HEK293T (cell line): ENCODE measurements around the gene SCNN1B.

Experiments used
- CTCF ChIA-PET: fragments of 350-600 bp; formaldehyde crosslinking; extraction: SDS; loops from one replicate; lab custom pipeline; 2021; ENCODE audit warnings: antibody characterized with exemption, inconsistent platforms; lab: Yijun Ruan, JAX
- POLR2A ChIA-PET: fragments of 350-600 bp; formaldehyde crosslinking; extraction: SDS; loops from one replicate; lab custom pipeline; 2020; ENCODE audit warnings: antibody characterized with exemption, inconsistent platforms; lab: Yijun Ruan, JAX
- DNase-seq: peaks from one replicate; pipeline ENCODE4 v3.0.0; 2012; ENCODE audit warnings: mixed read lengths; ENCODE audit errors: extremely low spot score
- ARNT ChIP-seq: fragments of 450-650 bp; IDR thresholded peaks from 2 replicates; pipeline ENCODE4 v1.6.1; 2017; ENCODE audit warnings: mild to moderate bottlenecking
- BHLHE40 ChIP-seq: fragments of 450-650 bp; IDR thresholded peaks from 2 replicates; pipeline ENCODE4 v1.6.1; 2016; ENCODE audit warnings: mild to moderate bottlenecking, moderate library complexity, borderline replicate concordance
- CTBP1 ChIP-seq: fragments of 450-650 bp; IDR thresholded peaks from 2 replicates; pipeline ENCODE4 v1.6.1; 2016; ENCODE audit warnings: borderline replicate concordance
- ELF4 ChIP-seq: fragments of 450-650 bp; IDR thresholded peaks from 2 replicates; pipeline ENCODE4 v1.6.1; 2017; ENCODE audit warnings: antibody characterized with exemption
- FOXA1 ChIP-seq: fragments of 450-650 bp; IDR thresholded peaks from 2 replicates; pipeline ENCODE4 v1.6.1; 2016; ENCODE audit warnings: mild to moderate bottlenecking
- FOXK2 ChIP-seq: fragments of 450-650 bp; IDR thresholded peaks from 2 replicates; pipeline ENCODE4 v1.6.1; 2016; ENCODE audit warnings: mild to moderate bottlenecking
- FOXM1 ChIP-seq: fragments of 450-650 bp; IDR thresholded peaks from 2 replicates; pipeline ENCODE4 v1.6.1; 2017; ENCODE audit warnings: mild to moderate bottlenecking, borderline replicate concordance
- HDGF ChIP-seq: fragments of 450-650 bp; IDR thresholded peaks from 2 replicates; pipeline ENCODE4 v1.6.1; 2017; ENCODE audit warnings: antibody characterized with exemption, borderline replicate concordance
- L3MBTL2 ChIP-seq: fragments of 450-650 bp; conservative IDR thresholded peaks from 2 replicates; pipeline ENCODE4 v1.6.1; 2016; ENCODE audit warnings: mild to moderate bottlenecking
- LEF1 ChIP-seq: fragments of 450-650 bp; IDR thresholded peaks from 2 replicates; pipeline ENCODE4 v1.6.1; 2017; ENCODE audit warnings: mild to moderate bottlenecking, borderline replicate concordance
- NFRKB ChIP-seq: fragments of 450-650 bp; IDR thresholded peaks from 2 replicates; pipeline ENCODE4 v1.6.1; 2016; ENCODE audit warnings: mild to moderate bottlenecking, moderate library complexity
- SP1 ChIP-seq: fragments of 450-650 bp; IDR thresholded peaks from 2 replicates; pipeline ENCODE4 v1.6.1; 2017
- SUZ12 ChIP-seq: fragments of 450-650 bp; IDR thresholded peaks from 2 replicates; pipeline ENCODE4 v1.6.1; 2016; ENCODE audit warnings: mild to moderate bottlenecking
- TARDBP ChIP-seq: fragments of 450-650 bp; IDR thresholded peaks from 2 replicates; pipeline ENCODE4 v1.6.1; 2016
- ZNF384 ChIP-seq: fragments of 450-650 bp; IDR thresholded peaks from 2 replicates; pipeline ENCODE4 v1.6.1; 2016
- TF ChIP-seq, protein P1 (sequence below): fragments of 450-650 bp; IDR thresholded peaks from 2 replicates; pipeline ENCODE4 v1.6.1; 2016

SCNN1B gene

DNA sequence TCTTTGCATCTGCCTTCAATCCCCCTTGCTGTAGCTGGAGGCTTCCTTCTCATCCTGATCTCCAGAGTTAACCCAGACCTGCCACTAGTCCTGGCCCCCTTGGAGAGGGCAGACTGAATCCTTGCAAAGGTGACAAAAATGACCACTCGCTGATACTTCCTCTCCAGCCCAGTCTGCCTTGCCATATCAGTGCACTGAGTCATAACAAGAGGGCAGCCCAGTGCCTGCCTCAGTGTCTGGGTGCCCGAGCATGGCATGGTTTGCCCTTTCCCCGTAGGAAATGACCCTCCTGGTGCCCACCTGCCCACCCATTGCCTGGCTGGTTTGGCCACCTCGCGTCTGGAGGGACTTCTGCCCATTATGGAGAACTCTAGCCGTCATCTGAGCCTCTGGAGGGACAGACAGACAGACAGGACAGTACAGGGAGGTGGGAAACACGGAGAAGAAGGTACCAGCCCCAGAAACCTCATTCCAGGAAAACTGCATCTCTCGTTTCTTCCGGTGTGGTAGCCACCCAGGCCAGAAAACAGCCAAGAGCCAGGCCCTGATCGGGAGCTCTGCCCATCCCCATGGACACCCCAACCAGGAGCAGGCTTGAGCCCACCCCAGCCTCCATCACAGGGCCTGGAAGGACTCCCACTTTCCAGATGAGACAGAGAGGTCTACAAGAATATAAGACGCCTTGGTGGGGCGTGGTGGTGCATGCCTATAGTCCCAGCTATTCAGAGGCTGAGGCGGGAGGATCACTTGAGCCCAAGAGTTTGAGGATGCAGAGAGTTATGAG, 71.5 kb downstream of the SCNN1B start:
- no peak for DNase-seq
- POLR2A ChIA-PET = no interaction called here
- CTCF ChIA-PET = no interaction called here
- TF ChIP-seq, protein P1, sequence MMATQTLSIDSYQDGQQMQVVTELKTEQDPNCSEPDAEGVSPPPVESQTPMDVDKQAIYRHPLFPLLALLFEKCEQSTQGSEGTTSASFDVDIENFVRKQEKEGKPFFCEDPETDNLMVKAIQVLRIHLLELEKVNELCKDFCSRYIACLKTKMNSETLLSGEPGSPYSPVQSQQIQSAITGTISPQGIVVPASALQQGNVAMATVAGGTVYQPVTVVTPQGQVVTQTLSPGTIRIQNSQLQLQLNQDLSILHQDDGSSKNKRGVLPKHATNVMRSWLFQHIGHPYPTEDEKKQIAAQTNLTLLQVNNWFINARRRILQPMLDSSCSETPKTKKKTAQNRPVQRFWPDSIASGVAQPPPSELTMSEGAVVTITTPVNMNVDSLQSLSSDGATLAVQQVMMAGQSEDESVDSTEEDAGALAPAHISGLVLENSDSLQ = no peak
- TF ChIP-seq SUZ12 (no peak), CTBP1 (no peak), HDGF (no peak), NFRKB (no peak), SP1 (no peak)

DNA sequence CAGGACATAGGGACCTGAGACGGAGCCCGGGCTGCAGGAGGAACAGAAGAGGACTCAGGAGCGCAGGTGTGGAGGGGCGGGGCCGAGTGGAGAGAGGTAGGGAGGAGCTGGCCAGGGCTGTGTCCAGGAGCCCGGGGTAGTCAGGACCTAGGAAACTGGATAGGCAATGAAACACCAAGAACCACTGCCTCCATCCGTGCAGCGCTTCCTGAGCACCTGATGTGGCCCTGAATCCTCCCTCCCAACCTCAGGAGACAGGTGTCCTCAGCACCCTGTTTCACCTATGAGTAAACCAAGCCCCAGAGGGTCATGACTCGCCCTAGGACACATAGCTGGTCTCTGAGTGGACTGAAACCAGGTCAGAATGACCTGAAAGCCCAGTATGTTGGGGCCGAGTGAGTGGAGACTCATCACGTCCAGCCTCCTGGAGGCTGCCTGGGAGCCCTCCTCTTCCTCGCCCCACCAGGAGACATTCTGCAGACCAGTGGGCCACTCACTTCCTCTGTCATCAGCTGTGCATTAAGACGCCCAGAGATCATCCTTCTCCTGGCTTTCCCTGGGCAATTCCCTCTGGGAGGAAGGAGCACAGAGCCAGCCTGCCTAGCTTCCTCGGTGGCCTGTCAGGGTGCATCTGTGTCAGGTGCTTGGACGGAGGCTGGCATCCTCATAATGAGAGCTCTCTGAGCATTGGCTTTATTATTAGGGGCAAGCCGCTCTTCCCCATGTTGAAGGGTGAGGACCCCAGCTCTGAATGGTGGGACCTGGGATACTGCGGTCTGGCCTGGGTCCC, 72.8 kb downstream of the SCNN1B start:
- no peak for DNase-seq
- POLR2A ChIA-PET = no interaction called here
- TF ChIP-seq L3MBTL2 = no peak
- TF ChIP-seq, protein P1 = no peak
- no peak for TF ChIP-seq FOXA1
- no peak for TF ChIP-seq CTBP1
- no peak for TF ChIP-seq ELF4
- TF ChIP-seq TARDBP = no peak
- TF ChIP-seq HDGF = no peak
- no peak for TF ChIP-seq ZNF384
- TF ChIP-seq SP1 = no peak
- TF ChIP-seq ARNT = no peak
- TF ChIP-seq LEF1 = no peak
- no peak for TF ChIP-seq FOXK2
- TF ChIP-seq SUZ12 = no peak
- no peak for TF ChIP-seq FOXM1
- CTCF ChIA-PET = interaction anchor here (0.6 kb wide), 1 partner anchor 191 kb away, joined by 3 read pairs; no protein-coding TSS in a partner anchor

DNA sequence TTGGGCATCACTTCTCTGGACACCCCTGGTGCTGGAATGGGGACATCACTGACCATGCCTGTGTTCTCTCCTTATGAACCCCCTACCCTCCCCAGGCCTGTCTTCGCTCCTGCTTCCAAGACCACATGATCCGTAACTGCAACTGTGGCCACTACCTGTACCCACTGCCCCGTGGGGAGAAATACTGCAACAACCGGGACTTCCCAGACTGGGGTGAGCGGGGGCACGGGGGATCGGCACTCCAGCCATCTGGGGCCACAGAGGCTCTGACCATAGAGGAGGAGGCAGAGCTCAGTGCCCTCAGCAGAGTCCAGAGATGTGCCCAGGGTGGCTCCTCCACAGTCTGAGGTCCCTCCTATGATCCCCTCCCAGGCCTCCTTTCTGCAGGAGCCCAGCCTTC, 73.5 kb downstream of the SCNN1B start:
- CTCF ChIA-PET = no interaction called here
- POLR2A ChIA-PET = no interaction called here

DNA sequence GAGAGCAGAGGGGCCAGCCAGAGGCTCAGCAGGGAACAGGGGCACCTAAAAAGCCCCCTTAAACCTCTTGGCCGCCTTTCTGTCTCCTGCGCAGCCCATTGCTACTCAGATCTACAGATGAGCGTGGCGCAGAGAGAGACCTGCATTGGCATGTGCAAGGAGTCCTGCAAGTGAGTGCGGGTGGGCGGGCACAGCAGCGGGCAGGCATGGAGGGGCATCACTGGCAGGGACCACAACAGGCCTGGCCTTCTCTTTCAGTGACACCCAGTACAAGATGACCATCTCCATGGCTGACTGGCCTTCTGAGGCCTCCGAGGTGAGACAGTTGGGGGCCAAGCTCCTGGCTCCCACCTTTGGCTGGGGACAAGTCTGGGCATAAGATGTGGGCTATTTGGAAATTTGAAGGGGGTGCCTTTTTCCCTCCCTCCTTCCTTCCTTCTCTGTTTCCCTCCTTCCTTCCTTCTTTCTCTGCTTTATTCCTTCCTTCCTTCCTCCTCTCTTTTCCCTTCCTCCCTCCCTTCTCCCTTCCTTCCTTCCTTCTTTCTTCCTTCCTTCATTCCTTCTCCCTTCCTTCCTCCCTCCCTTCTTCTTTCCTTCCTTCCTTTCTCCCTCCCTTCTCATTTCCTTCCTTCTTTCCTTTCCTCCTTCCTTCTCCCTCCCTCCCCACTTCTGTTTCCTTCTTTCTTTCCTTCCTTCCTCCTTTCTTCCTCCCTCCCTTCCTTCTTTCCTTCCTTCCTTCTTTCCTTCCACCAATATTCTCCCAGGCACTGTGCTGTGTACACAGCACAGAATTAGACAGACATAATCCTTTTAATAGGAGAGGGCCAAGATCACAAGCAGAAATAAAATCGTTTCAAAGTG, 75.2 kb downstream of the SCNN1B start:
- ChIA-PET CTCF (no interaction called here), POLR2A (no interaction called here)

More for the DNA sequence above, 73.5 kb downstream of the SCNN1B start:
- TF ChIP-seq SUZ12 (no peak), SP1 (no peak), FOXM1 (no peak), CTBP1 (no peak), FOXA1 (no peak), ELF4 (no peak), L3MBTL2 (no peak), FOXK2 (no peak), LEF1 (no peak), ARNT (no peak), BHLHE40 (no peak), ZNF384 (no peak), HDGF (no peak), NFRKB (no peak), TARDBP (no peak)
- TF ChIP-seq, protein P1 = no peak
- no peak for DNase-seq

More for the DNA sequence above, 75.2 kb downstream of the SCNN1B start:
- DNase-seq = no peak
- TF ChIP-seq FOXA1 (no peak), TARDBP (no peak), SP1 (no peak), BHLHE40 (no peak), HDGF (no peak), SUZ12 (no peak), L3MBTL2 (no peak), ZNF384 (no peak), FOXM1 (no peak), ELF4 (no peak), NFRKB (no peak), CTBP1 (no peak)
- TF ChIP-seq, protein P1 = no peak
